ENCODE measurements around the gene USP1.

USP1 gene

GRCh38 chr1:62426237-62426636, 10.6 kb upstream of the USP1 start:
- in situ Hi-C loops (cut with MboI; ENCODE audit: low sequenced_read_pairs): no loop called here

- in situ Hi-C loops (cut with MboI; ENCODE audit: low sequenced_read_pairs): no loop called here
Observed at GRCh38 chr1:62426794-62427193, 10.1 kb upstream of the USP1 start.

- in situ Hi-C loops (cut with MboI; ENCODE audit: low sequenced_read_pairs): no loop called here
Observed at GRCh38 chr1:62428351-62428750, 8.5 kb upstream of the USP1 start.

DNA sequence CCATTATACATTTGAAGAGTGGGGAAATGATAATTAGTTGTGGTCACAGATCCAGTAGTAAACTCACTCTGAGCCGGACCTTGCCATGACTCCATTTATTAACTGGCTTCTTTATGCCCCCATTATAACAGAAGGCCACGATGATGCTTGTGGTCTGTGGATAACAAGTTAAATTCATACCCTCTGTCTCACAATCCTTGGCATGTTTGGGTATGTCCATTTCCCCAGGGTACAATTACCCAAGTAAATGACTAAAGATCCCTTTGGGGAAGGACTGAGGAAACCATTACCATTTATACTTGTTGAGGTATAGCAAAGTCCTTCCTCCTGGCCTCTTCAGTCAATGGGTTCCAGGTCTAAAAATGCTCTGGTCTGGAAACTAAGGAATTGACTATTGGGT, 7.3 kb upstream of the USP1 start:
- in situ Hi-C loops (cut with MboI; ENCODE audit: low sequenced_read_pairs): no loop called here

DNA sequence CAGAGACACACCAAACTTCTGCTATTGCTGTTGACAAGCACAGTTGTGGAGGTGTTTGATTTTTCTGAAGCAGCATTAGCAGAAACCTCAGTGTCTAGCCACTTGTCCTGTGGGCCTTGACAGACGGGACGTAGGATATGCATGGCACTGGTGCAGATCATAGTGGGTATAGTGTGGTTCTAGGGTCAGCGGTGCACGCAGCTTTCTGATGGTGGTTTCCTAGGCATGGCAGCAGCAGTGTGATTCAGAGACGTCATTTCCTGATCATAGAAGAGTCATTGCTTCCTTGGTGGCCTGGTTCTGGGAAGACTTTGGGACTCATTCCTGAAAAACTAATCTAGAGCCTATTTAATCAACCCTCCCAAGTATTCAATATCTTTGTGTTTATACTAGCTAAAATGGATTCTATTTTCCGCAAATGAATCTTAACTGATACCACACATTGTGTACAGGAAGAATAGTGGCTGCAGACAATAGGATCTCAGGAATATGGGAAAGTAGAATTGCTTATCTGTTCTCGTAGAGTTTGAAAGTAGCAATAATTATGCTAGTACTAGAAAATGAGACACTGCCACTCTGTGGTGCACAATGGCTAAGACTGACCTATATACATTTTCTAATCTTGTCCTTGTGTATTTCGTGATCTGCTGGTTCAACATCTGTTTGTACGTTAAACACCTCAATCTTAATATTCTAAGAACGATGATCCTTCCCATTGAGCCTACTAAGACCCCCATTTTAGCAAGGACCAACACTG, 2.8 kb upstream of the USP1 start:
- in situ Hi-C loops (cut with MboI; ENCODE audit: low sequenced_read_pairs): no loop called here

DNA sequence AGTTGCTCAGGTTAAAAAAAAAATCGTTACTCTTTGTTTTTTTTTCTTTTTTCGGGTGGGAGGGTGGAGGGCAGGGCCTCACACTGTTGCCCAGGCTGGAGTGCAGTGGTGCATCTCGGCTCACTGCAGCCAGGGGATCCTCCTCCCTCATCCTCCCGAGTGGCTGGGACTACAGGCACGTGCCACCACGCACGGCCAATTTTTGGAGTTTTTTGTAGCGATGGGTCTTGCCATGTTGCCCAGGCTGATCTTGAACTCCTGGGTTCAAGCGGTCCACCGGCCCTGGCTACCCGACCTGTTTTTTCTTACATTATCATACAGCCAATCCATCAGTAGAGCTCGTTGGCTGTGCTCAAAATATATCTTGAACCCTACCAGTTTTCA, 2.2 kb upstream of the USP1 start:
- in situ Hi-C loops (cut with MboI; ENCODE audit: low sequenced_read_pairs): no loop called here

DNA sequence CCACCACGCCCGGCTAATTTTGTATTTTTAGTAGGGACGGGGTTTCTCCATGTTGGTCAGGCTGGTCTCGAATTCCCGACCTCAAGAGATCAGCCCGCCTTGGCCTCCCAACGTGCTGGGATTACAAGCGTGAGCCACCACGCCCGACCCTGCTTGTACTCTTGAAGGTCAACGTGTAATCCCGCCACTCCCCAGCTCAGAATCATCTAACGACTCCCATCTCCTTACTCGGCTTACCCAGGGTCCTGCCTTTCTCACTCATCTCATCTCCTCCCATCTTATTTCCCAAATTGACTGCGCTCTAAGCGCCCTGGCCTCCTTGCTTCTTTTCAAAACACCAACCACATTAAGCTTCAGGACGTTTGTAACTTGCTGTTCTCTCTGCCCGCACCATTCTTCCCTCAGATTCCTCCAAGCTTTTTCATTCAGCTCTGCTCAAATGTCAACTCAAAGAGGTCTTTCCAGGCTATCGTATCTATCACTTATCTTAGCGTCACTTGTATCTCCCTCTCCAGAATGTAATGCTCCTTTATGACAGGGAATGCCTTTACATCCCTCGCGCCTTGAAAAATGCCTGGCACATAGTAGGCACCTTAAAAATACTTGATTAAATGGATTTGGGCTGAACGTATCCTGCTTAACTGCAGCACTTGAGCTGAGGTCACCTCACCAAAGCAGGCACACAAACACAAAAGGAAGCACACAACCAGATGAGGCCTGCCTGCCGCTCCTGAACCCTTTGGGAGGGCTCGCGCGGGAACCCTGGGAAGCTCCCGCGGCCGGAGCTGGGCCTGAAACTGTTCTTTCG, 1.4 kb upstream of the USP1 start:
- in situ Hi-C loops (cut with MboI; ENCODE audit: low sequenced_read_pairs): no loop called here

- in situ Hi-C loops (cut with MboI; ENCODE audit: low sequenced_read_pairs): no loop called here
Observed at GRCh38 chr1:62436039-62436465, 797 bp upstream of the USP1 start.

DNA sequence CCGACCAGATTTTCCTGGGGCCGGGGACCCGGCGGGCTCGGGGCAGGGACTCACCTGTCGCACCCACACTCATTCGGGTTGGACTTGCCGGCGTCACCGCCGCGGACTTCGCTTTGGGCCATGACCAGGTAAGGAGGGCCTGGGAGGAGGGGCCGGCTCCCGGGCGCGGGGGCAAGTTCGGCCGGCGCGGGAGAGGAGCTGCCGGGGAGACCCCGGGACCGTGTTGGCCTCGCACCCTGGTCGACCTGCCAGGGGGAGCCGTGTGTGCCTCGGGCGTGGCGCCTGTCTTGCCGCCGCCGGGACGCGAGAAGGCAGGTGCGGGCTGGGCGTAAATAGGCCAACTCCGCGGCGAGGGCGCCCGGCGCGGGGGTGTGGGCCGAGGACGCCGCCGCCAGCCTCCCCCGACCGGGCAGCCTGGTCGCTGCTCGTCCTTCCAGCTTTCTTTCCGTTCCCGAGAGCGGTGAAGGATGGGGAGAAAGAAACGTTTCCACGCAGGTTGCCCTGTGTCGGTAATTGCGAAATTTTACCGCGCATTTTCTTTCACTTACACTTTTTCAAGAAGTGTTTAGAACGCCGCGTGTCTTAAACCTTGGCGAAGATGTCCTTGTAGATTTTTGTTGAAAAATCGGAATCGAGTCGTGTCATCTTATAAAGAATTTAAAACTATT, 558 bp downstream of the USP1 start:
- in situ Hi-C loops (cut with MboI; ENCODE audit: low sequenced_read_pairs): no loop called here

DNA sequence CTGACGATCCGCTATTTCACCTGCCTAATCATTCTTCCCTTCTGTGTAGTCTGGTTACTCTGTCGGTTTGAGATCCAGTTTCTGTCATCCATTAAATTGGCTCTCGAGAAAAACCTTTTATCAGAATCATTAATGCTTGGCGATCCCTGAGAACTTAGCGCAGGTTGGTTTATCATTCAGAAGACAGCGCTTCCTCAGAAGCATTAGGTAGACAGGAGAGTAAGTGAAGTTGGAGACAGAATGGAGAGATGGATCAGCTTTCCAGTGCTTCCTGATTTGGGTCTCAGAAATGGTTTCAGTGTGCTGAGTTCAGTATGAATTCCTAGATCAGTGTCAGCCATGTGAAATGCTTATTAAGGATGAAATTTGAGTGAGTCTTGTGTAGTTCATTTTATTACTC, 1.3 kb downstream of the USP1 start:
- in situ Hi-C loops (cut with MboI; ENCODE audit: low sequenced_read_pairs): no loop called here

GRCh38 chr1:62439652-62440371, 3.0 kb downstream of the USP1 start:
- in situ Hi-C loops (cut with MboI; ENCODE audit: low sequenced_read_pairs): no loop called here

GRCh38 chr1:62444701-62445100, 7.9 kb downstream of the USP1 start:
- in situ Hi-C loops (cut with MboI; ENCODE audit: low sequenced_read_pairs): no loop called here

GRCh38 chr1:62448221-62448933, 11.5 kb downstream of the USP1 start:
- in situ Hi-C loops (cut with MboI; ENCODE audit: low sequenced_read_pairs): no loop called here

- in situ Hi-C loops (cut with MboI; ENCODE audit: low sequenced_read_pairs): no loop called here
Observed at GRCh38 chr1:62450301-62450700, 13.5 kb downstream of the USP1 start.

DNA sequence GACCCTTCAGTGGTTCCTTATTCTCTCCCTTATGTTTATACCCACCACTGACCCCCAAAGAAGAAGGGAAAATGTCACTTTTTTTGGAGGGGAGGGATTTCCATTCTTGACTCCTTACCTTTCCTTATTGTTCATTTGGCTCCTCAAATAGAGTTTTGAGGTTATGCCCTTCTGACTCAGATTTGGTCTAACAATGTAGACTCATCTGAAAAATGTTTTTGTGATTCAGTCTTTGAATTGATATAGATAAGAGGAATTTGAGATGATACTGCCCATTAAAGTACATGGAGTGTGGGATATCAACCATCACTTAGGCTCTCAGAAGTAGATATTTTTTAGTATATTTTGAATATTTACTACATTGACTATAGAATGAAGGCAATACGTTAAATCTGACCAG, 16.1 kb downstream of the USP1 start:
- in situ Hi-C loops (cut with MboI; ENCODE audit: low sequenced_read_pairs): no loop called here

DNA sequence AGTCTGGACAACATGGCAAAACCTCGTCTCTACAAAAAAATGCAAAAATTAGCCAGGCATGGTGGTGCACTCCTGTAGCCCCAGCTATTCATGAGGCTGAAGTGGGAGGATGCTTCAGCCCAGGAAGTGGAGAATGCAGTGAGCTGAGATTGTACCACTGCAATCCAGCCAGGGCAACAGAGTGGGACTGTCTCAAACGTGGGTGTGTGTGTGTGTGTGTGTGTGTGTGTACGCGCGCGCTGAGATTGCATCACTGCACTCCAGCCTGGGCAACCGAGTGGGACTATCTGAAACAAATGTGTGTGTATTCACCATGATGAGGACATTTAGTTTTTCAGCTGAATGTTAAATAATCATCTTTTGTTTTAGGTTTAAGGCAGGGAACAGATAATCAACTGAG, 21.1 kb downstream of the USP1 start:
- in situ Hi-C loops (cut with MboI; ENCODE audit: low sequenced_read_pairs): no loop called here

DNA sequence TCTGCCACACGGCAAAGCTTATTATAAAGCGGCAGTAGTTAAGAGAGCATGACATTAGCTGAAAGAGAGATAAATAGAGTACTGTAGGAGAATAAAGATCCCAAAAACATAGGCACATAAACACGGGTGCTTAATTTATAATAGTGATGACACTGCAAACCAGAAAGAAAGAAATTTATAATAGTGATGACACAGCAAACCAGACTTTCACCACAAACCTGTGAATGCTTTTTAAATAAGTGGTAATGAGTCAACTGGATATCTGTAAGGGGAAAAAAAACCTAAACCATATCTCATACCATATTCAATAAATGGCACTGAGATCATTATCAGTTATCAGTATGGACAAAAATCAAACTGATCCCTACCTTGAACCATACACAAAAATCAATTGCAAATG, 25.5 kb downstream of the USP1 start:
- in situ Hi-C loops (cut with MboI; ENCODE audit: low sequenced_read_pairs): no loop called here

- in situ Hi-C loops (cut with MboI; ENCODE audit: low sequenced_read_pairs): no loop called here
Observed at GRCh38 chr1:62467092-62467491, 30.2 kb downstream of the USP1 start.

DNA sequence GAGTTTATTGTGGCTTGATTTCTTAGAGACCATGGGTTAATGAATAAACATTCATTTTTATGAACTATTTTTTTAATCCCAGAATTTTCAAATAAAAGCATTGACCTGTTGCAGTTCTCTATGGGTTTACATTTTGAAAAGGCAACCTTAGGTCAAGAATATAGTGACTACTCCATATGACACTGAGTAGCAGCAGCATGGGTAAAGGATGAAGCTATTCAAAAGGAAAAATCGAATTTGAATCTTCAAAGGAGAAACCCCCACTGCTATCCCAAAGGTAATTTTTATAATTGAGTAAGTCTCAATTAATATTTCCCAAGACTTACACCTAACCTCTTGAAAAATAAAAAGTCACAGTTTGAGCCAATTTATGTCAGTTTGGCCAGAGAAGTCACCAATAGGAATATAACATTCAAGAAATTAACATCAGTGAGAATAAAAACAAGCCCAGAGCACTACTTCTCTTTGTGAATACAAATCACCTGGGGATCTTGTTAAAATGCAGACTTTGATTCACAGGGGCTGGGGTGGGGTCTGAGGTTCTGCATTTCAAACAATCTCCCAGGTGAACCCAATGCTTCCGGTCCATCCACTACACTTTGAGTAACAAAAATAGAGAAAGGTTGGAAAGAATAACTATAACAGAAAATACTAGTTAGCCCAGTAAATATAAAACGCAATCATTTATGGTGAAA, 39.8 kb downstream of the USP1 start:
- in situ Hi-C loops (cut with MboI; ENCODE audit: low sequenced_read_pairs): no loop called here

- in situ Hi-C loops (cut with MboI; ENCODE audit: low sequenced_read_pairs): no loop called here
Observed at GRCh38 chr1:62481681-62482080, 44.8 kb downstream of the USP1 start.
